ENCODE results near the gene ZFPL1. TPM values are rescaled to one million over a fixed set of nuclear protein-coding genes. Genes with fewer than 3 reads are reported as not detected.

The ZFPL1 gene
- total and polyA plus RNA-seq, 9 of the 15 experiments (the other 6 are each of a cell fraction or from before 2014, with no cell fraction given): 3.7 to 37.5 (median 22.7) TPM

DNA sequence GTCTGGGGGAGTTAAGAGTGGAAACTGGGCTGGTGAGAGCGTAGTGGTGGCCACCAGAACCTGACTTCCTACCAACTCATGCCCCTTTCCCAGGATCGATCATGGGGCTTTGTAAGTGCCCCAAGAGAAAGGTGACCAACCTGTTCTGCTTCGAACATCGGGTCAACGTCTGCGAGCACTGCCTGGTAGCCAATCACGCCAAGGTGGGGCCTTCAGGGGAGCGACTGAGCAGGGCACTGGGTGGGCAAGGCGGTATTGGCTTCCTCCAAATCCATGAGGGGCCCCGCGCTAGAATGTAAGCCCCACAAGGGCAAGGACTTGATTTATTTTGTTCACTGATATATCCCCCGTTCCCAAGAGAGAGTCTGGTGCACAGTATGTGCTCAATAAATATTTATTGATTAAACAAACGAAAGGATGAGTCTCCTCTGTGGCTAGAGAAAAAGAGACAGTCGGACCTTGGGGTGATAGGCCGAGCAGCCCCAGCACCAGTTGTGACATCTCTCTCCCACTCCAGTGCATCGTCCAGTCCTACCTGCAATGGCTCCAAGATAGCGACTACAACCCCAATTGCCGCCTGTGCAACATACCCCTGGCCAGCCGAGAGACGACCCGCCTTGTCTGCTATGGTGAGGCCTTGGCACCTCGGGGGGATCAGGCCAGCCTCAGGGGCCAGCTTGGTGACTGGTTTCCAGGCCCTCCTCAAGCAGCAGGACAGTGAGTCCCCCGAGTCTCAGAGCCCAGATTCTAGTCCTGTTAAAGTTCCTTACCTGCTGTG, 765 bp downstream of the ZFPL1 start:
- CTCF ChIA-PET (ENCODE audit: low intra/inter-chr PET ratio): interaction anchor here (1.4 kb wide), 1 partner anchor 72 kb away, joined by 3 read pairs; no protein-coding TSS in a partner anchor
- 25% methylated on average over 23 of the region's 23 CpGs for WGBS (ENCODE audit: insufficient coverage, low coverage, missing lambda C conversion rate)

More for the DNA sequence above, 765 bp downstream of the ZFPL1 start:
- H3K79me2 ChIP-seq (ENCODE audit: control insufficient read depth, insufficient read depth, low read length): peaks cover 51% of the 10 kb centered on the region
- no peaks in the 10 kb centered on the region for H3K9me3 ChIP-seq (replicated peaks; ENCODE audit: control insufficient read depth, insufficient read depth, low read depth, low read length)
- H2AFZ ChIP-seq (ENCODE audit: low read depth, low read length): peak overlapping the region; percentile 89
- H4K20me1 ChIP-seq (replicated peaks; ENCODE audit: control insufficient read depth, insufficient read depth, low read length): no peaks in the 10 kb centered on the region; the same call in 1 of the 2 replicates
- no peaks in the 10 kb centered on the region for H3K9me1 ChIP-seq (ENCODE audit: control insufficient read depth, insufficient read depth, low read length)
- 0 out of 4 replicates have a peak, but pooled peaks of 1 of the 2 experiments have one; percentile 14 for TF ChIP-seq FOXA3 (CRISPR knock-in tag; conservative IDR thresholded peaks at IDR 0.05 in 1 of 2, IDR thresholded peaks at IDR 0.05 in 1 of 2)
- 0 out of 2 replicates have a peak, but pooled peaks have one; percentile 43 for TF ChIP-seq KAT7 (CRISPR knock-in tag; IDR thresholded peaks at IDR 0.05; ENCODE audit: borderline replicate concordance)
- TF ChIP-seq, protein P1, sequence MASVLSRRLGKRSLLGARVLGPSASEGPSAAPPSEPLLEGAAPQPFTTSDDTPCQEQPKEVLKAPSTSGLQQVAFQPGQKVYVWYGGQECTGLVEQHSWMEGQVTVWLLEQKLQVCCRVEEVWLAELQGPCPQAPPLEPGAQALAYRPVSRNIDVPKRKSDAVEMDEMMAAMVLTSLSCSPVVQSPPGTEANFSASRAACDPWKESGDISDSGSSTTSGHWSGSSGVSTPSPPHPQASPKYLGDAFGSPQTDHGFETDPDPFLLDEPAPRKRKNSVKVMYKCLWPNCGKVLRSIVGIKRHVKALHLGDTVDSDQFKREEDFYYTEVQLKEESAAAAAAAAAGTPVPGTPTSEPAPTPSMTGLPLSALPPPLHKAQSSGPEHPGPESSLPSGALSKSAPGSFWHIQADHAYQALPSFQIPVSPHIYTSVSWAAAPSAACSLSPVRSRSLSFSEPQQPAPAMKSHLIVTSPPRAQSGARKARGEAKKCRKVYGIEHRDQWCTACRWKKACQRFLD (CRISPR knock-in tag; IDR thresholded peaks at IDR 0.05): no peak
- peak; percentile 27; the same call in 1 of the 2 replicates for TF ChIP-seq ZBTB1 (CRISPR knock-in tag; IDR thresholded peaks at IDR 0.05; ENCODE audit: borderline replicate concordance, low read depth)
- TF ChIP-seq TAF9B (IDR thresholded peaks at IDR 0.05; ENCODE audit: partially characterized antibody): no peak
- TF ChIP-seq, protein P2, sequence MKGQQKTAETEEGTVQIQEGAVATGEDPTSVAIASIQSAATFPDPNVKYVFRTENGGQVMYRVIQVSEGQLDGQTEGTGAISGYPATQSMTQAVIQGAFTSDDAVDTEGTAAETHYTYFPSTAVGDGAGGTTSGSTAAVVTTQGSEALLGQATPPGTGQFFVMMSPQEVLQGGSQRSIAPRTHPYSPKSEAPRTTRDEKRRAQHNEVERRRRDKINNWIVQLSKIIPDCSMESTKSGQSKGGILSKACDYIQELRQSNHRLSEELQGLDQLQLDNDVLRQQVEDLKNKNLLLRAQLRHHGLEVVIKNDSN (CRISPR knock-in tag; IDR thresholded peaks at IDR 0.05): peak; percentile 32; the same call in 1 of the 2 replicates
- peak; percentile 9 for TF ChIP-seq NFYB (IDR thresholded peaks at IDR 0.05; ENCODE audit: extremely low read depth, insufficient read length)
- TF ChIP-seq MAFK (IDR thresholded peaks at IDR 0.05; ENCODE audit: low read length): no peak
- H3K4me3 ChIP-seq: peak overlapping the region; percentile 81
- peaks cover 78% of the 10 kb centered on the region for H3K36me3 ChIP-seq (ENCODE audit: control insufficient read depth, insufficient read depth, low read length)
- BruUV-seq (replicated peaks): TSS peak; percentile 72
- POLR2A ChIA-PET: interaction anchor here (0.6 to 1.5 kb wide), 13 partner anchors 9 to 285 kb away, joined by 3 to 7 read pairs (median 4); partner anchors contain the start of genes TM7SF2 and ZNHIT2
- H3K4me1 ChIP-seq (replicated peaks in 1 of 2; ENCODE audit: control insufficient read depth in 2 of 2, insufficient read depth in 2 of 2, low read length in 2 of 2): peaks cover 16 to 20% of the 10 kb centered on the region in 2 experiments
- peak overlapping the region; percentile 90 for H3K27ac ChIP-seq (ENCODE audit: extremely low read depth, low read depth, low read length)
- intact Hi-C loops (cut with micrococcal nuclease): loop anchor here (5.0 kb wide), 1 partner anchor 57 kb away; the partner anchor contains the start of gene SNX15
- peak overlapping the region; percentile 98 for H3K4me2 ChIP-seq (ENCODE audit: insufficient read depth, low read length)
- in situ Hi-C loops (cut with MboI): no loop called here
- FAIRE-seq (no peak), ATAC-seq (peak; percentile 16), DNase-seq (ENCODE audit: extremely low read depth in 1 of 4, low spot score in 3 of 4) (no peak)
- peak overlapping the region; percentile 96 for H3K9ac ChIP-seq (ENCODE audit: insufficient read depth in 1 of 2, low read depth in 2 of 2, low read length in 2 of 2)
- H3K27me3 ChIP-seq (ENCODE audit: control insufficient read depth in 2 of 2, insufficient read depth in 2 of 2, low read length in 2 of 2): no peaks in the 10 kb centered on the region; a peak in 1 of 5 replicates

Measured in K562 (cell line).